ENCODE measurements around the gene HOOK2. TPM values are rescaled to one million over a fixed set of nuclear protein-coding genes. Genes with fewer than 3 reads are reported as not detected.

Gene HOOK2
- total RNA-seq, 1 experiment from 2014 or later = 70.0 TPM

DNA sequence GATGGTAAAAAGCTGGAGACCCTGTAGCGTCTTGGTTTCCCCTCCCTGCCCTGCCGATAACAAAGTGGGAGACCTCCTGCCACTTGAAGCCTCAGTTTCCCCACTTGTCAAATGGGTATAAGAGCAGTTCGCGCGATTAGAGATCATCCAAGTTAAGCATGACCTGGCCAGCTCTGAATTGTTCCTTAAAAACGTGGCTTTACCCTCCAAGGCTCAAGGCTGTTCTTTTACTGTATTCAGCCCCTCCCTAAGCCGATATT lies 52.0 kb downstream of the HOOK2 start:
- ChIA-PET CTCF (interaction anchor here (0.7 to 4.4 kb wide), 14 partner anchors 14 to 162 kb away, joined by 3 to 35 read pairs (median 4); partner anchors contain the start of gene GET3), POLR2A (interaction anchor here (0.6 to 5.4 kb wide), 9 partner anchors 12 to 162 kb away, joined by 3 to 44 read pairs (median 3); partner anchors contain the start of genes DHPS, GET3, JUNB and TRIR)
- H3K27me3 Mint-ChIP-seq (ENCODE audit: low read depth) = no peaks in the 10 kb centered on the region
- peak overlapping the region; percentile 99 for H3K27ac Mint-ChIP-seq
- ATAC-seq (no peak), DNase-seq (ENCODE audit: low spot score) (no peak)
- no peaks in the 10 kb centered on the region for H3K9me3 Mint-ChIP-seq
- H3K36me3 Mint-ChIP-seq = peaks cover 15% of the 10 kb centered on the region
- peaks cover 23% of the 10 kb centered on the region for H3K4me1 Mint-ChIP-seq
- no peak for TF ChIP-seq FOXK1 (CRISPR knock-in tag; IDR thresholded peaks at IDR 0.05)
- TF ChIP-seq SOX15 (CRISPR knock-in tag; IDR thresholded peaks at IDR 0.05) = no peak
- TF ChIP-seq HMGA2 (CRISPR knock-in tag; IDR thresholded peaks at IDR 0.05) = no peak
- TF ChIP-seq NFATC4 (CRISPR knock-in tag; IDR thresholded peaks at IDR 0.05) = no peak
- TF ChIP-seq, protein P1, sequence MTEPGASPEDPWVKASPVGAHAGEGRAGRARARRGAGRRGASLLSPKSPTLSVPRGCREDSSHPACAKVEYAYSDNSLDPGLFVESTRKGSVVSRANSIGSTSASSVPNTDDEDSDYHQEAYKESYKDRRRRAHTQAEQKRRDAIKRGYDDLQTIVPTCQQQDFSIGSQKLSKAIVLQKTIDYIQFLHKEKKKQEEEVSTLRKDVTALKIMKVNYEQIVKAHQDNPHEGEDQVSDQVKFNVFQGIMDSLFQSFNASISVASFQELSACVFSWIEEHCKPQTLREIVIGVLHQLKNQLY (CRISPR knock-in tag; IDR thresholded peaks at IDR 0.05) = no peak
- TF ChIP-seq TEAD4 (CRISPR knock-in tag; IDR thresholded peaks at IDR 0.05) = no peak
- no peak for TF ChIP-seq PREB (CRISPR knock-in tag; IDR thresholded peaks at IDR 0.05; ENCODE audit: borderline replicate concordance)
- peak overlapping the region; percentile 93 for H3K4me3 Mint-ChIP-seq

- ChIA-PET CTCF (interaction anchor here (0.7 to 4.4 kb wide), 18 partner anchors 14 to 162 kb away, joined by 3 to 35 read pairs (median 4); partner anchors contain the start of gene GET3), POLR2A (interaction anchor here (0.5 to 5.4 kb wide), 13 partner anchors 9 to 162 kb away, joined by 3 to 44 read pairs (median 4); partner anchors contain the start of genes DHPS, GET3, JUNB and TRIR)
- no peaks in the 10 kb centered on the region for H3K9me3 Mint-ChIP-seq
- DNase-seq (ENCODE audit: low spot score) = peak; percentile 96
- H3K36me3 Mint-ChIP-seq = peaks cover 16% of the 10 kb centered on the region
- peaks cover 23% of the 10 kb centered on the region for H3K4me1 Mint-ChIP-seq
- no peaks in the 10 kb centered on the region for H3K27me3 Mint-ChIP-seq (ENCODE audit: low read depth)
- peak; percentile 69 for ATAC-seq
- H3K27ac Mint-ChIP-seq = peak overlapping the region; percentile 99
- peak overlapping the region; percentile 93 for H3K4me3 Mint-ChIP-seq
- TF ChIP-seq ZNF263 (CRISPR knock-in tag; IDR thresholded peaks at IDR 0.05; ENCODE audit: low read depth) (no peak), TEAD1 (CRISPR knock-in tag; IDR thresholded peaks at IDR 0.05) (peak; percentile 81; the same call in 1 of the 2 replicates), TP53 (CRISPR knock-in tag; IDR thresholded peaks at IDR 0.05) (no peak), PRRX2 (CRISPR knock-in tag; IDR thresholded peaks at IDR 0.05) (no peak), ZNF671 (CRISPR knock-in tag; IDR thresholded peaks at IDR 0.05) (0 out of 2 replicates have a peak, but pooled peaks have one; percentile 43), SP1 (CRISPR knock-in tag; conservative IDR thresholded peaks at IDR 0.05) (0 out of 2 replicates have a peak, but pooled peaks have one; percentile 36), SMAD4 (CRISPR knock-in tag; IDR thresholded peaks at IDR 0.05) (no peak), USF2 (CRISPR knock-in tag; IDR thresholded peaks at IDR 0.05) (peak; percentile 98)
- TF ChIP-seq, protein P2, sequence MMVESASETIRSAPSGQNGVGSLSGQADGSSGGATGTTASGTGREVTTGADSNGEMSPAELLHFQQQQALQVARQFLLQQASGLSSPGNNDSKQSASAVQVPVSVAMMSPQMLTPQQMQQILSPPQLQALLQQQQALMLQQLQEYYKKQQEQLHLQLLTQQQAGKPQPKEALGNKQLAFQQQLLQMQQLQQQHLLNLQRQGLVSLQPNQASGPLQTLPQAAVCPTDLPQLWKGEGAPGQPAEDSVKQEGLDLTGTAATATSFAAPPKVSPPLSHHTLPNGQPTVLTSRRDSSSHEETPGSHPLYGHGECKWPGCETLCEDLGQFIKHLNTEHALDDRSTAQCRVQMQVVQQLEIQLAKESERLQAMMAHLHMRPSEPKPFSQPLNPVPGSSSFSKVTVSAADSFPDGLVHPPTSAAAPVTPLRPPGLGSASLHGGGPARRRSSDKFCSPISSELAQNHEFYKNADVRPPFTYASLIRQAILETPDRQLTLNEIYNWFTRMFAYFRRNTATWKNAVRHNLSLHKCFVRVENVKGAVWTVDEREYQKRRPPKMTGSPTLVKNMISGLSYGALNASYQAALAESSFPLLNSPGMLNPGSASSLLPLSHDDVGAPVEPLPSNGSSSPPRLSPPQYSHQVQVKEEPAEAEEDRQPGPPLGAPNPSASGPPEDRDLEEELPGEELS (CRISPR knock-in tag; IDR thresholded peaks at IDR 0.05) = 0 out of 2 replicates have a peak, but pooled peaks have one; percentile 41
- TF ChIP-seq, protein P3, sequence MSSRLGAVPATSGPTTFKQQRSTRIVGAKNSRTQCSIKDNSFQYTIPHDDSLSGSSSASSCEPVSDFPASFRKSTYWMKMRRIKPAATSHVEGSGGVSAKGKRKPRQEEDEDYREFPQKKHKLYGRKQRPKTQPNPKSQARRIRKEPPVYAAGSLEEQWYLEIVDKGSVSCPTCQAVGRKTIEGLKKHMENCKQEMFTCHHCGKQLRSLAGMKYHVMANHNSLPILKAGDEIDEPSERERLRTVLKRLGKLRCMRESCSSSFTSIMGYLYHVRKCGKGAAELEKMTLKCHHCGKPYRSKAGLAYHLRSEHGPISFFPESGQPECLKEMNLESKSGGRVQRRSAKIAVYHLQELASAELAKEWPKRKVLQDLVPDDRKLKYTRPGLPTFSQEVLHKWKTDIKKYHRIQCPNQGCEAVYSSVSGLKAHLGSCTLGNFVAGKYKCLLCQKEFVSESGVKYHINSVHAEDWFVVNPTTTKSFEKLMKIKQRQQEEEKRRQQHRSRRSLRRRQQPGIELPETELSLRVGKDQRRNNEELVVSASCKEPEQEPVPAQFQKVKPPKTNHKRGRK (CRISPR knock-in tag; IDR thresholded peaks at IDR 0.05; ENCODE audit: borderline replicate concordance) = no peak
- TF ChIP-seq, protein P4, sequence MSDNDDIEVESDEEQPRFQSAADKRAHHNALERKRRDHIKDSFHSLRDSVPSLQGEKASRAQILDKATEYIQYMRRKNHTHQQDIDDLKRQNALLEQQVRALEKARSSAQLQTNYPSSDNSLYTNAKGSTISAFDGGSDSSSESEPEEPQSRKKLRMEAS (CRISPR knock-in tag; IDR thresholded peaks at IDR 0.05) = peak; percentile 60; the same call in 1 of the 2 replicates
- TF ChIP-seq, protein P5, sequence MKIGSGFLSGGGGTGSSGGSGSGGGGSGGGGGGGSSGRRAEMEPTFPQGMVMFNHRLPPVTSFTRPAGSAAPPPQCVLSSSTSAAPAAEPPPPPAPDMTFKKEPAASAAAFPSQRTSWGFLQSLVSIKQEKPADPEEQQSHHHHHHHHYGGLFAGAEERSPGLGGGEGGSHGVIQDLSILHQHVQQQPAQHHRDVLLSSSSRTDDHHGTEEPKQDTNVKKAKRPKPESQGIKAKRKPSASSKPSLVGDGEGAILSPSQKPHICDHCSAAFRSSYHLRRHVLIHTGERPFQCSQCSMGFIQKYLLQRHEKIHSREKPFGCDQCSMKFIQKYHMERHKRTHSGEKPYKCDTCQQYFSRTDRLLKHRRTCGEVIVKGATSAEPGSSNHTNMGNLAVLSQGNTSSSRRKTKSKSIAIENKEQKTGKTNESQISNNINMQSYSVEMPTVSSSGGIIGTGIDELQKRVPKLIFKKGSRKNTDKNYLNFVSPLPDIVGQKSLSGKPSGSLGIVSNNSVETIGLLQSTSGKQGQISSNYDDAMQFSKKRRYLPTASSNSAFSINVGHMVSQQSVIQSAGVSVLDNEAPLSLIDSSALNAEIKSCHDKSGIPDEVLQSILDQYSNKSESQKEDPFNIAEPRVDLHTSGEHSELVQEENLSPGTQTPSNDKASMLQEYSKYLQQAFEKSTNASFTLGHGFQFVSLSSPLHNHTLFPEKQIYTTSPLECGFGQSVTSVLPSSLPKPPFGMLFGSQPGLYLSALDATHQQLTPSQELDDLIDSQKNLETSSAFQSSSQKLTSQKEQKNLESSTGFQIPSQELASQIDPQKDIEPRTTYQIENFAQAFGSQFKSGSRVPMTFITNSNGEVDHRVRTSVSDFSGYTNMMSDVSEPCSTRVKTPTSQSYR (CRISPR knock-in tag; IDR thresholded peaks at IDR 0.05) = peak; percentile 56; the same call in 1 of the 2 replicates
- TF ChIP-seq, protein P6, sequence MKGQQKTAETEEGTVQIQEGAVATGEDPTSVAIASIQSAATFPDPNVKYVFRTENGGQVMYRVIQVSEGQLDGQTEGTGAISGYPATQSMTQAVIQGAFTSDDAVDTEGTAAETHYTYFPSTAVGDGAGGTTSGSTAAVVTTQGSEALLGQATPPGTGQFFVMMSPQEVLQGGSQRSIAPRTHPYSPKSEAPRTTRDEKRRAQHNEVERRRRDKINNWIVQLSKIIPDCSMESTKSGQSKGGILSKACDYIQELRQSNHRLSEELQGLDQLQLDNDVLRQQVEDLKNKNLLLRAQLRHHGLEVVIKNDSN (CRISPR knock-in tag; IDR thresholded peaks at IDR 0.05) = peak; percentile 98
Measured at GRCh38 chr19:12722566-12723380, 52.6 kb downstream of the HOOK2 start.
